NCI-H146 treated with DMSO at 0.1 percent for 48 hours (cell line): ENCODE data around the gene DOLPP1.

Source experiments
- DNase-seq: peaks from one replicate; lab custom pipeline; 2025; ENCODE audit not compliant: unreplicated experiment; lab: John Stamatoyannopoulos, UW

The DOLPP1 gene

GRCh38 chr9:129093602-129094386, 12.9 kb downstream of the DOLPP1 start:
- no peak for DNase-seq

- no peak for DNase-seq
These were observed 13.7 kb downstream of the DOLPP1 start for GRCh38 chr9:129094387-129095169.

- no peak for DNase-seq
These were observed 14.3 kb downstream of the DOLPP1 start for GRCh38 chr9:129095170-129095667.

GRCh38 chr9:129095908-129096307, 15.0 kb downstream of the DOLPP1 start:
- no peak for DNase-seq

- DNase-seq = no peak
These were observed 16.9 kb downstream of the DOLPP1 start for GRCh38 chr9:129097671-129098306.

GRCh38 chr9:129098328-129098727, 17.4 kb downstream of the DOLPP1 start:
- DNase-seq = no peak

GRCh38 chr9:129100383-129101169, 19.7 kb downstream of the DOLPP1 start:
- no peak for DNase-seq

GRCh38 chr9:129101279-129101678, 20.4 kb downstream of the DOLPP1 start:
- no peak for DNase-seq

GRCh38 chr9:129102095-129102525, 21.2 kb downstream of the DOLPP1 start:
- DNase-seq = no peak

GRCh38 chr9:129102791-129103594, 22.1 kb downstream of the DOLPP1 start:
- DNase-seq = peak; percentile 32

- DNase-seq = no peak
These were observed 22.7 kb downstream of the DOLPP1 start for GRCh38 chr9:129103595-129103965.

- no peak for DNase-seq
These were observed 23.1 kb downstream of the DOLPP1 start for GRCh38 chr9:129104051-129104450.

GRCh38 chr9:129105857-129106694, 25.2 kb downstream of the DOLPP1 start:
- no peak for DNase-seq

- no peak for DNase-seq
These were observed 26.7 kb downstream of the DOLPP1 start for GRCh38 chr9:129107651-129108050.

- DNase-seq = no peak
These were observed 27.3 kb downstream of the DOLPP1 start for GRCh38 chr9:129108083-129108804.

GRCh38 chr9:129108805-129109536, 28.1 kb downstream of the DOLPP1 start:
- DNase-seq = no peak

- DNase-seq = no peak
These were observed 28.6 kb downstream of the DOLPP1 start for GRCh38 chr9:129109537-129109903.
